GM12878 (cell line): Measurements from ENCODE around the gene MTFR1L. TPM values are rescaled to one million over a fixed set of nuclear protein-coding genes. Genes with fewer than 3 reads are reported as not detected.

Experiments
- BHLHE40 ChIP-seq, 2 experiments: fragments of 450-650 bp in 1 of 2; IDR thresholded peaks; 2 replicates each; pipeline ENCODE4 v1.6.1; 2011 to 2017; ENCODE audit warnings: low read depth in 2 of 2, borderline replicate concordance in 1 of 2, improper control_type of control experiment in 1 of 2, low read length in 1 of 2, mild to moderate bottlenecking in 1 of 2
- BRCA1 ChIP-seq: IDR thresholded peaks from 2 replicates; pipeline ENCODE4 v1.6.1; 2011; ENCODE audit warnings: low read depth, low read length, improper control_type of control experiment
- CEBPB ChIP-seq, 2 experiments: fragments of 150-350 bp in 1 of 2; IDR thresholded peaks; 2 replicates each; pipeline ENCODE4 v1.6.1; 2012 to 2014; ENCODE audit warnings: low read depth in 2 of 2, low read length in 2 of 2, borderline replicate concordance in 1 of 2, inconsistent platforms in 1 of 2
- CTCF ChIP-seq, 3 experiments: IDR thresholded peaks in 2 of 3; conservative IDR thresholded peaks in 1 of 3; 2 replicates each; pipeline ENCODE4 v1.5.1; 2011; ENCODE audit warnings: low read depth in 3 of 3, low read length in 3 of 3, mild to moderate bottlenecking in 3 of 3, control low read depth in 2 of 3, moderate library complexity in 2 of 3, inconsistent platforms in 1 of 3, mixed read lengths in 1 of 3; ENCODE audit not compliant: control insufficient read depth in 2 of 3, insufficient read depth in 1 of 3; ENCODE audit errors: extremely low read depth in 1 of 3
- FOXK2 ChIP-seq: fragments of 450-650 bp; IDR thresholded peaks from 2 replicates; pipeline ENCODE4 v1.6.1; 2017; ENCODE audit warnings: mild to moderate bottlenecking, moderate library complexity
- GATAD2B ChIP-seq: fragments of 450-650 bp; conservative IDR thresholded peaks from 2 replicates; pipeline ENCODE4 v1.6.1; 2017; ENCODE audit warnings: low read depth, mild to moderate bottlenecking, moderate library complexity
- IKZF1 ChIP-seq: fragments of 450-650 bp; conservative IDR thresholded peaks from 2 replicates; pipeline ENCODE4 v1.6.1; 2017; ENCODE audit warnings: antibody characterized with exemption, mild to moderate bottlenecking
- IKZF2 ChIP-seq, 2 experiments: fragments of 450-650 bp; IDR thresholded peaks; 2 replicates each; pipeline ENCODE4 v1.6.1; 2017; ENCODE audit warnings: mild to moderate bottlenecking in 2 of 2, moderate library complexity in 2 of 2
- MTA2 ChIP-seq: fragments of 450-650 bp; IDR thresholded peaks from 2 replicates; pipeline ENCODE4 v1.6.1; 2016; ENCODE audit warnings: low read depth, mild to moderate bottlenecking, moderate library complexity
- MTA3 ChIP-seq: IDR thresholded peaks from 2 replicates; pipeline ENCODE4 v1.6.1; 2012; ENCODE audit warnings: low read length, inconsistent platforms, borderline replicate concordance
- NR2F1 ChIP-seq: fragments of 450-650 bp; conservative IDR thresholded peaks from 2 replicates; pipeline ENCODE4 v1.6.1; 2017; ENCODE audit warnings: mild to moderate bottlenecking
- POLR2A ChIP-seq: IDR thresholded peaks from 2 replicates; pipeline ENCODE4 v1.6.1; 2011; ENCODE audit warnings: low read depth, mild to moderate bottlenecking, low read length
- SMAD1 ChIP-seq: fragments of 450-650 bp; IDR thresholded peaks from 2 replicates; pipeline ENCODE4 v1.6.1; 2018; ENCODE audit warnings: mild to moderate bottlenecking, low read depth; ENCODE audit not compliant: partially characterized antibody
- SREBF2 ChIP-seq: IDR thresholded peaks from 2 replicates; pipeline ENCODE4 v1.6.1; 2012; ENCODE audit warnings: mild to moderate bottlenecking, low read length
- STAT1 ChIP-seq: fragments of 450-650 bp; conservative IDR thresholded peaks from 2 replicates; pipeline ENCODE4 v1.6.1; 2014; ENCODE audit warnings: antibody characterized with exemption, mild to moderate bottlenecking
- SUPT20H ChIP-seq: IDR thresholded peaks from 2 replicates; pipeline ENCODE4 v1.6.1; 2011; ENCODE audit warnings: low read depth, mild to moderate bottlenecking, low read length, moderate library complexity, borderline replicate concordance; ENCODE audit not compliant: control insufficient read depth
- TARDBP ChIP-seq: IDR thresholded peaks from 2 replicates; pipeline ENCODE4 v1.6.1; 2016; ENCODE audit warnings: borderline replicate concordance
- ZNF592 ChIP-seq: fragments of 450-650 bp; IDR thresholded peaks from 2 replicates; pipeline ENCODE4 v1.6.1; 2017; ENCODE audit warnings: mild to moderate bottlenecking, moderate library complexity
- polyA plus RNA-seq, 11 experiments: library from polyadenylated mRNA; depleted of rRNA in 4 of 11; unstranded in 6 of 11; stranded (reverse) in 5 of 11; fragments of >200 nt; fragmentation: Nextera tagmentation in 4 of 11; fragmentation: Illumina TruSeq in 1 of 11; extraction: Ambion mirVana in 4 of 11; extraction: Trizol in 1 of 11; gene quantifications; 1 replicate in 1 of 11; 2 replicates in 10 of 11; pipeline versions ENCODE4 v1.2.1 to v1.2.3, GENCODE V29; 2011 to 2016; ENCODE audit warnings: inconsistent platforms in 2 of 11, missing spikeins in 2 of 11, low read depth in 1 of 11
- total RNA-seq, 4 experiments: library from RNA; depleted of rRNA in 3 of 4; stranded (reverse); fragments of >200 nt in 3 of 4; fragmentation: Illumina TruSeq in 1 of 4; extraction: Trizol in 1 of 4; gene quantifications; 2 replicates each; pipeline versions ENCODE4 v1.2.1 to v1.2.3, GENCODE V29; 2013 to 2021
- TF ChIP-seq, protein P1 (sequence below): fragments of 450-650 bp; formaldehyde crosslinking; IDR thresholded peaks from 2 replicates; pipeline ENCODE4 v1.5.0; 2022; ENCODE audit warnings: mild to moderate bottlenecking, missing genetic modification characterization
- TF ChIP-seq, protein P2 (sequence below): fragments of 450-650 bp; IDR thresholded peaks from 2 replicates; pipeline ENCODE4 v1.6.1; 2014; ENCODE audit warnings: mild to moderate bottlenecking

The MTFR1L gene
- total and polyA plus RNA-seq, 10 of the 15 experiments (the other 5 are each of a cell fraction or from before 2014, with no cell fraction given), result 16.9 to 44.2 (median 30.3) TPM

DNA sequence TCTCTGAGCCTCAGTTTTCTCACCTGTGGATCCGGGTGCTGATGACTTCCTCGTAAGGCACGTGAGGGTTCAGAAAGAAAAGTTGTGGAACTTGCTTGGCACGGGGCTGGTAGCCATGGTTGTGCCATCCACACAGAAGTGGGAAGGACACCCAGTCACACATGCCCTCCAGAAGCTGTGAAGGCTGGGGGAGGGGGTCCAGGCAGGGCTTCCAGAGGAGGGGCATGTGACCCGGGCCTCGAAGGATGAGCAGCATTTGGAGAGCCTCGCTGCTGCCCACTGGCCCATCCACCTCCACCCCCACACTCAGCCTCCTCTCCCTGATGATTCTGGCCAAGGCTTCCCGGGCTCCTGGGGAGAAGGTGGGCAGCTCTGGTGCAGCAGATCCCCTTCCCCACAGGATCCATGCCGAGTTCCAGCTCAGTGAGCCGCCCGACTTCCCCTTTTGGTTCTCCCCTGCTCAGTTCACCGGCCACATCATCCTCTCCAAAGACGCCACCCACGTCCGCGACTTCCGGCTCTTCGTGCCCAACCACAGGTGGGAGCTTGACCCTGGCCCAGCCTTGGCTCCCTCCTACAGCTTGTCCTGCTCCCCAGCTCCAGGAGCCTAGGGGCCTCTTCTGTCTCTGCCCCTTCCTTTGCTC is 10.3 kb upstream of the MTFR1L start (continued):
- TF ChIP-seq ZNF592 (no peak), POLR2A (0 out of 2 replicates have a peak, but pooled peaks have one; percentile 18), MTA2 (0 out of 2 replicates have a peak, but pooled peaks have one; percentile 36), GATAD2B (peak; percentile 52; the same call in 1 of the 2 replicates), IKZF1 (peak; percentile 84), SREBF2 (no peak), SUPT20H (no peak), SMAD1 (no peak), BHLHE40 (IDR thresholded peaks at IDR 0.05; ENCODE audit: borderline replicate concordance in 1 of 2, low read depth in 2 of 2, low read length in 1 of 2) (peak in 1 of 2 experiments; percentile 27; a peak in 1 of 4 replicates), FOXK2 (no peak), STAT1 (no peak), NR2F1 (0 out of 2 replicates have a peak, but pooled peaks have one; percentile 54), MTA3 (no peak), TARDBP (no peak), BRCA1 (no peak), CTCF (IDR thresholded peaks at IDR 0.05 in 2 of 3, conservative IDR thresholded peaks at IDR 0.05 in 1 of 3; ENCODE audit: control insufficient read depth in 2 of 3, extremely low read depth in 1 of 3, insufficient read depth in 1 of 3, low read depth in 3 of 3, low read length in 3 of 3) (no peak), IKZF2 (IDR thresholded peaks at IDR 0.05) (peak; percentile 67 to 76), CEBPB (IDR thresholded peaks at IDR 0.05; ENCODE audit: borderline replicate concordance in 1 of 2, low read depth in 2 of 2, low read length in 2 of 2) (no peak)
- TF ChIP-seq, protein P1, sequence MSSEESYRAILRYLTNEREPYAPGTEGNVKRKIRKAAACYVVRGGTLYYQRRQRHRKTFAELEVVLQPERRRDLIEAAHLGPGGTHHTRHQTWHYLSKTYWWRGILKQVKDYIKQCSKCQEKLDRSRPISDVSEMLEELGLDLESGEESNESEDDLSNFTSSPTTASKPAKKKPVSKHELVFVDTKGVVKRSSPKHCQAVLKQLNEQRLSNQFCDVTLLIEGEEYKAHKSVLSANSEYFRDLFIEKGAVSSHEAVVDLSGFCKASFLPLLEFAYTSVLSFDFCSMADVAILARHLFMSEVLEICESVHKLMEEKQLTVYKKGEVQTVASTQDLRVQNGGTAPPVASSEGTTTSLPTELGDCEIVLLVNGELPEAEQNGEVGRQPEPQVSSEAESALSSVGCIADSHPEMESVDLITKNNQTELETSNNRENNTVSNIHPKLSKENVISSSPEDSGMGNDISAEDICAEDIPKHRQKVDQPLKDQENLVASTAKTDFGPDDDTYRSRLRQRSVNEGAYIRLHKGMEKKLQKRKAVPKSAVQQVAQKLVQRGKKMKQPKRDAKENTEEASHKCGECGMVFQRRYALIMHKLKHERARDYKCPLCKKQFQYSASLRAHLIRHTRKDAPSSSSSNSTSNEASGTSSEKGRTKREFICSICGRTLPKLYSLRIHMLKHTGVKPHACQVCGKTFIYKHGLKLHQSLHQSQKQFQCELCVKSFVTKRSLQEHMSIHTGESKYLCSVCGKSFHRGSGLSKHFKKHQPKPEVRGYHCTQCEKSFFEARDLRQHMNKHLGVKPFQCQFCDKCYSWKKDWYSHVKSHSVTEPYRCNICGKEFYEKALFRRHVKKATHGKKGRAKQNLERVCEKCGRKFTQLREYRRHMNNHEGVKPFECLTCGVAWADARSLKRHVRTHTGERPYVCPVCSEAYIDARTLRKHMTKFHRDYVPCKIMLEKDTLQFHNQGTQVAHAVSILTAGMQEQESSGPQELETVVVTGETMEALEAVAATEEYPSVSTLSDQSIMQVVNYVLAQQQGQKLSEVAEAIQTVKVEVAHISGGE (CRISPR knock-in tag), result no peak
- TF ChIP-seq, protein P2, sequence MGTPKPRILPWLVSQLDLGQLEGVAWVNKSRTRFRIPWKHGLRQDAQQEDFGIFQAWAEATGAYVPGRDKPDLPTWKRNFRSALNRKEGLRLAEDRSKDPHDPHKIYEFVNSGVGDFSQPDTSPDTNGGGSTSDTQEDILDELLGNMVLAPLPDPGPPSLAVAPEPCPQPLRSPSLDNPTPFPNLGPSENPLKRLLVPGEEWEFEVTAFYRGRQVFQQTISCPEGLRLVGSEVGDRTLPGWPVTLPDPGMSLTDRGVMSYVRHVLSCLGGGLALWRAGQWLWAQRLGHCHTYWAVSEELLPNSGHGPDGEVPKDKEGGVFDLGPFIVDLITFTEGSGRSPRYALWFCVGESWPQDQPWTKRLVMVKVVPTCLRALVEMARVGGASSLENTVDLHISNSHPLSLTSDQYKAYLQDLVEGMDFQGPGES, result no peak
